DOHH2 (cell line): ENCODE results near the gene NPY1R.

ENCODE experiments used
- H3F3A ChIP-seq: fragments of 200-600 bp; sonication (generic), shearing (Covaris generic); 2 replicates; pipeline ENCODE4 v1.6.0; 2016; ENCODE audit warnings: antibody characterized with exemption, mild to moderate bottlenecking; ENCODE audit not compliant: control insufficient read depth, insufficient read depth
- H3K27ac ChIP-seq: fragments of 200-600 bp; sonication (generic); 2 replicates; pipeline ENCODE4 v1.5.1; 2014; ENCODE audit warnings: low read depth, mild to moderate bottlenecking, low read length, moderate library complexity
- H3K27me3 ChIP-seq: fragments of 200-600 bp; sonication (generic); 2 replicates; pipeline ENCODE4 v1.6.1; 2014; ENCODE audit warnings: mild to moderate bottlenecking, low read length, mixed read lengths; ENCODE audit not compliant: control insufficient read depth
- H3K36me3 ChIP-seq: fragments of 200-600 bp; sonication (generic); 2 replicates; pipeline ENCODE4 v1.6.1; 2014; ENCODE audit warnings: mild to moderate bottlenecking, low read length, moderate library complexity, mixed read lengths; ENCODE audit not compliant: control insufficient read depth
- H3K4me1 ChIP-seq: fragments of 200-600 bp; sonication (generic); 2 replicates; pipeline ENCODE4 v1.6.1; 2014; ENCODE audit warnings: mild to moderate bottlenecking, low read length, mixed read lengths; ENCODE audit not compliant: control insufficient read depth
- H3K4me2 ChIP-seq: fragments of 200-600 bp; sonication (generic); 2 replicates; pipeline ENCODE4 v1.6.0; 2014; ENCODE audit warnings: mild to moderate bottlenecking, low read length, moderate library complexity
- H3K4me3 ChIP-seq: fragments of 200-600 bp; sonication (generic); 2 replicates; pipeline ENCODE4 v1.5.1; 2014; ENCODE audit warnings: mild to moderate bottlenecking, low read length, mixed read lengths
- H3K79me2 ChIP-seq: fragments of 200-600 bp; sonication (generic); 2 replicates; pipeline ENCODE4 v1.6.1; 2014; ENCODE audit warnings: mild to moderate bottlenecking, low read length, mixed read lengths; ENCODE audit not compliant: control insufficient read depth
- H3K9me2 ChIP-seq: fragments of 200-600 bp; sonication (generic); replicated peaks from 2 replicates; pipeline ENCODE4 v1.6.1; 2014; ENCODE audit warnings: mild to moderate bottlenecking, low read length, mixed read lengths; ENCODE audit not compliant: control insufficient read depth
- H3K9me3 ChIP-seq: fragments of 200-600 bp; sonication (generic); 2 replicates; pipeline ENCODE4 v1.6.1; 2014; ENCODE audit warnings: antibody characterized with exemption, low read length, mixed read lengths; ENCODE audit not compliant: control insufficient read depth, insufficient read depth
- H4K20me1 ChIP-seq: fragments of 200-600 bp; sonication (generic); 2 replicates; pipeline ENCODE4 v1.6.0; 2014; ENCODE audit warnings: low read depth, mild to moderate bottlenecking, antibody characterized with exemption, low read length, moderate library complexity; ENCODE audit not compliant: control insufficient read depth, insufficient read depth
- EZH2phosphoT487 ChIP-seq: fragments of 200-600 bp; sonication (generic); IDR thresholded peaks from 2 replicates; pipeline ENCODE4 v1.6.1; 2017; ENCODE audit warnings: borderline replicate concordance, mild to moderate bottlenecking, antibody characterized with exemption, low read length, moderate library complexity, mixed read lengths
- TF ChIP-seq, protein P1 (sequence below): fragments of 200-600 bp; sonication (generic); IDR thresholded peaks from one replicate; pipeline ENCODE4 v1.5.1; 2014; ENCODE audit warnings: antibody characterized with exemption, mild to moderate bottlenecking, low read depth, low read length; ENCODE audit not compliant: poor library complexity, severe bottlenecking

The NPY1R gene

GRCh38 chr4:163332526-163333406 lies at the start of gene NPY1R:
Gene NPY1R, minus strand, starts transcription at chr4:163332596. Its CDS starts 6,042 bp downstream, at chr4:163326554.
- no peak within 1 kb of the TSS for H3K4me3 ChIP-seq

DNA sequence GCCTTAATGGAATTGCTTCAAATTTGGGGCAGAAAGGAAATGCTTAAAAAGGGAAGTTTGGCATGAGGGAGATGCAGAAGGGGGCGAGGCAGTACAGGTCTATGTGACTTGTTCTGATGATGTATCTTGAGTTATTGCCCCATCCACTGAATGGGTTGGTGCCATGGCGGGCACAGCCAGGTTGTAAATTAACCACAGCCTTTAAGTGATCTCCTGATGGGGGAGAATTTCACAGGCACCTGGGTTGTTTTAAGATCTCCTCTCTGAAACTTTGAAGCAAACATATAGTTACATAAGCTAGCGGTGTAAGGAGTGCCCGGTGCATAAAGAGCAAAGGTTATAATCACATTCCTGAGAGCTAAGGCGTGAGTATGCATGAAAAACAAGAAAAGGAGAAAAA lies 48.3 kb upstream of the NPY1R start:
- Histone ChIP-seq H3K9me2 (no peaks in the 10 kb centered on the region), H3K27me3 (no peaks in the 10 kb centered on the region), H3K79me2 (no peaks in the 10 kb centered on the region), H3K36me3 (no peaks in the 10 kb centered on the region), H3F3A (no peaks in the 10 kb centered on the region), H4K20me1 (no peaks in the 10 kb centered on the region), H3K4me3 (no peak overlapping the region), H3K4me1 (no peaks in the 10 kb centered on the region), H3K9me3 (no peaks in the 10 kb centered on the region), H3K27ac (no peak overlapping the region), H3K4me2 (no peak overlapping the region)
- no peak for TF ChIP-seq EZH2phosphoT487

More at GRCh38 chr4:163332526-163333406, at the start of gene NPY1R:
- Histone ChIP-seq H3F3A (no peaks in the 10 kb centered on the region), H3K27ac (no peak within 1 kb of the TSS), H3K4me1 (no peaks in the 10 kb centered on the region), H3K79me2 (no peaks in the 10 kb centered on the region), H4K20me1 (no peaks in the 10 kb centered on the region), H3K27me3 (no peaks in the 10 kb centered on the region), H3K9me3 (no peaks in the 10 kb centered on the region), H3K36me3 (no peaks in the 10 kb centered on the region), H3K4me2 (no peak within 1 kb of the TSS), H3K9me2 (no peaks in the 10 kb centered on the region)
- TF ChIP-seq, protein P1, sequence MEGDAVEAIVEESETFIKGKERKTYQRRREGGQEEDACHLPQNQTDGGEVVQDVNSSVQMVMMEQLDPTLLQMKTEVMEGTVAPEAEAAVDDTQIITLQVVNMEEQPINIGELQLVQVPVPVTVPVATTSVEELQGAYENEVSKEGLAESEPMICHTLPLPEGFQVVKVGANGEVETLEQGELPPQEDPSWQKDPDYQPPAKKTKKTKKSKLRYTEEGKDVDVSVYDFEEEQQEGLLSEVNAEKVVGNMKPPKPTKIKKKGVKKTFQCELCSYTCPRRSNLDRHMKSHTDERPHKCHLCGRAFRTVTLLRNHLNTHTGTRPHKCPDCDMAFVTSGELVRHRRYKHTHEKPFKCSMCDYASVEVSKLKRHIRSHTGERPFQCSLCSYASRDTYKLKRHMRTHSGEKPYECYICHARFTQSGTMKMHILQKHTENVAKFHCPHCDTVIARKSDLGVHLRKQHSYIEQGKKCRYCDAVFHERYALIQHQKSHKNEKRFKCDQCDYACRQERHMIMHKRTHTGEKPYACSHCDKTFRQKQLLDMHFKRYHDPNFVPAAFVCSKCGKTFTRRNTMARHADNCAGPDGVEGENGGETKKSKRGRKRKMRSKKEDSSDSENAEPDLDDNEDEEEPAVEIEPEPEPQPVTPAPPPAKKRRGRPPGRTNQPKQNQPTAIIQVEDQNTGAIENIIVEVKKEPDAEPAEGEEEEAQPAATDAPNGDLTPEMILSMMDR, result peak; percentile 40
- TF ChIP-seq EZH2phosphoT487, result no peak

DNA sequence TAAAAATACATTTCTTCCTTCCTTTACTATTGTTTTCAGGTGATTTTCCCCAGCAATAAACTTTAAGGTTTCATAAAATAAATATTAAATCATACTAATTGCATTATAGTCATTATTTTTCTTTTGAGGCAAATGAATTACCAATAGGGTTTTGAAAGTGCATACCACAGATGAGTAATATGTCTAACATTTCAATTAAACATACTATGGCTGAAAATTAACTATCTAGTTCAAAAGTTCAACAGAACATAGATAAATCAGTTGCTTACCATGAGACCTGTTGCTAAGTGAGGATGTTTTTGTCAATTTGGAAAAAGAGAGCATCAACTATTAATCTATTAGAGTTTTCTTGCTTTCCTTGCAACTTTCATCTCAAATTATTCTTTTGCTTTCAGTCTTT lies 46.3 kb upstream of the NPY1R start:
- TF ChIP-seq, protein P1, result no peak
- TF ChIP-seq EZH2phosphoT487, result no peak
- H3K27me3 ChIP-seq, result no peaks in the 10 kb centered on the region
- no peaks in the 10 kb centered on the region for H4K20me1 ChIP-seq
- H3F3A ChIP-seq, result no peaks in the 10 kb centered on the region
- H3K36me3 ChIP-seq, result no peaks in the 10 kb centered on the region
- H3K79me2 ChIP-seq, result no peaks in the 10 kb centered on the region
- no peaks in the 10 kb centered on the region for H3K4me1 ChIP-seq
- H3K27ac ChIP-seq, result no peak overlapping the region
- no peak overlapping the region for H3K4me2 ChIP-seq
- H3K9me3 ChIP-seq, result no peaks in the 10 kb centered on the region
- H3K4me3 ChIP-seq, result no peak overlapping the region
- no peaks in the 10 kb centered on the region for H3K9me2 ChIP-seq

GRCh38 chr4:163372029-163372428 lies 39.6 kb upstream of the NPY1R start:
- TF ChIP-seq, protein P1, result no peak
- TF ChIP-seq EZH2phosphoT487, result no peak
- no peaks in the 10 kb centered on the region for H4K20me1 ChIP-seq
- no peaks in the 10 kb centered on the region for H3K27me3 ChIP-seq
- H3K4me2 ChIP-seq, result no peak overlapping the region
- H3K4me3 ChIP-seq, result no peak overlapping the region
- no peaks in the 10 kb centered on the region for H3K79me2 ChIP-seq
- H3K4me1 ChIP-seq, result no peaks in the 10 kb centered on the region
- no peaks in the 10 kb centered on the region for H3K36me3 ChIP-seq
- H3K9me2 ChIP-seq, result no peaks in the 10 kb centered on the region
- H3K27ac ChIP-seq, result no peak overlapping the region
- no peaks in the 10 kb centered on the region for H3K9me3 ChIP-seq
- no peaks in the 10 kb centered on the region for H3F3A ChIP-seq
